Hepatocyte (in vitro differentiated cells): ENCODE results near the gene ATP1A1. TPM values are rescaled to one million over a fixed set of nuclear protein-coding genes. Genes with fewer than 3 reads are reported as not detected.

Experiments used
- DNase-seq: peaks from one replicate; pipeline ENCODE4 v3.0.0-alpha.2; 2016; ENCODE audit warnings: low spot score
- H2AFZ ChIP-seq: fragments of 200-600 bp; sonication (generic); 2 replicates; pipeline ENCODE4 v1.6.0; 2016; ENCODE audit warnings: antibody characterized with exemption, mild to moderate bottlenecking
- H3K27ac ChIP-seq: fragments of 200-600 bp; sonication (generic); 2 replicates; pipeline ENCODE4 v1.5.1; 2016; ENCODE audit warnings: mild to moderate bottlenecking
- H3K27me3 ChIP-seq: fragments of 200-600 bp; sonication (generic); 2 replicates; pipeline ENCODE4 v1.6.1; 2016
- H3K36me3 ChIP-seq: fragments of 200-600 bp; sonication (generic); replicated peaks from 2 replicates; pipeline ENCODE4 v1.5.1; 2016; ENCODE audit warnings: low read depth; ENCODE audit not compliant: insufficient read depth
- H3K4me1 ChIP-seq: fragments of 200-600 bp; sonication (generic); 2 replicates; pipeline ENCODE4 v1.5.1; 2016; ENCODE audit warnings: mild to moderate bottlenecking, moderate library complexity; ENCODE audit not compliant: insufficient read depth
- H3K4me2 ChIP-seq: fragments of 200-600 bp; sonication (generic); 2 replicates; pipeline ENCODE4 v1.6.0; 2016
- H3K4me3 ChIP-seq: fragments of 200-600 bp; sonication (generic); 2 replicates; pipeline ENCODE4 v1.5.1; 2016; ENCODE audit warnings: mild to moderate bottlenecking
- H3K79me2 ChIP-seq: fragments of 200-600 bp; sonication (generic); 2 replicates; pipeline ENCODE4 v1.6.0; 2017; ENCODE audit warnings: mild to moderate bottlenecking
- H3K9me2 ChIP-seq: fragments of 200-600 bp; sonication (generic); replicated peaks from 2 replicates; pipeline ENCODE4 v1.6.0; 2017; ENCODE audit warnings: mild to moderate bottlenecking; ENCODE audit not compliant: insufficient read depth
- H3K9me3 ChIP-seq: fragments of 200-600 bp; sonication (generic); 2 replicates; pipeline ENCODE4 v1.5.1; 2016; ENCODE audit warnings: low read depth, mild to moderate bottlenecking
- H4K20me1 ChIP-seq: fragments of 200-600 bp; sonication (generic); 2 replicates; pipeline ENCODE4 v1.6.0; 2016; ENCODE audit warnings: mild to moderate bottlenecking; ENCODE audit not compliant: insufficient read depth, poor library complexity, severe bottlenecking
- CTCF ChIP-seq: fragments of 200-600 bp; sonication (generic); IDR thresholded peaks from 2 replicates; pipeline ENCODE4 v1.5.1; 2016; ENCODE audit warnings: antibody characterized with exemption, mild to moderate bottlenecking; ENCODE audit not compliant: poor library complexity
- EZH2 ChIP-seq: fragments of 200-600 bp; sonication (generic); IDR thresholded peaks from 2 replicates; pipeline ENCODE4 v1.6.1; 2016; ENCODE audit warnings: antibody characterized with exemption, mild to moderate bottlenecking, borderline replicate concordance
- EZH2phosphoT487 ChIP-seq: fragments of 200-600 bp; sonication (generic); IDR thresholded peaks from one replicate; pipeline ENCODE4 v1.6.1; 2018; ENCODE audit warnings: antibody characterized with exemption, mild to moderate bottlenecking, low read depth, moderate library complexity; ENCODE audit not compliant: unreplicated experiment, severe bottlenecking
- WGBS: methylation state at CpG from one replicate; pipeline ENCODE4 v1.1.6; 2016; ENCODE audit warnings: low lambda C conversion rate; ENCODE audit errors: missing lambda C conversion rate; 5-methylcytosine and 5-hydroxymethylcytosine counted together
- polyA plus RNA-seq: library from polyadenylated mRNA; unstranded; fragments of >200 nt; fragmentation: Nextera tagmentation; extraction: Ambion mirVana; gene quantifications from 2 replicates; pipeline ENCODE4 v1.2.1, GENCODE V29; 2016
- total RNA-seq: library from RNA; depleted of rRNA; stranded (reverse); fragments of >200 nt; gene quantifications from 2 replicates; pipeline ENCODE4 v1.2.3, GENCODE V29; 2014

Gene ATP1A1
- total and polyA plus RNA-seq, 2 experiments from 2014 or later = 412 to 559 TPM

DNA sequence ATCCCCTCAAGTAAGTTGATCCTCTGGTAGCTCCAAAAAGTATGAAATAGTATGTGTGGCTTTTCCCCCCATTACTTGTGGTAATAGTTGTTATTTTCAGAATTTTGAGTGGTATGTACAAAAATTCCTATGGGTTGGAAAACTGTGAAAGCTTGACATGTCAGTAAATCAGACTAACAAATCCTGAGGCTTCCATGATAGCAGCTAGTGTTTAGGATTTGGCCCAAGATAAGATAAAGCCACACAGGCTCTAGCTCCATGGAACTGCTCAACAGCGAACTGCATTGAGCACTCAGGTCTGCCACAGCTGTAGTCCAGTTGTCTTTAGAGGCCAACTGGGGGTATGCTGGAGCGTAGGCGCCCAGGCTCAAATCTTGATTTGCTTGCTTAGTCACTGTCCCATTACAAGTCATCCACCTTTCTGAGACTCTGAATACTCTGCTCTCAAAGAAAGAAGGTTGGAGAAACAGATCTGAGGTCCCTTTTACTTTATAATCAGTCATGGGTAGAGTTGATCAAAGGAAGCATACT, 28.7 kb downstream of the ATP1A1 start:
- H3K27me3 ChIP-seq = no peaks in the 10 kb centered on the region
- no peaks in the 10 kb centered on the region for H3K9me2 ChIP-seq
- no peak overlapping the region for H3K4me3 ChIP-seq
- H3K4me1 ChIP-seq = no peaks in the 10 kb centered on the region
- H3K9me3 ChIP-seq = no peaks in the 10 kb centered on the region
- H3K4me2 ChIP-seq = no peak overlapping the region
- H3K79me2 ChIP-seq = no peaks in the 10 kb centered on the region
- H2AFZ ChIP-seq = no peak overlapping the region
- peak overlapping the region; percentile 13 for H3K27ac ChIP-seq
- DNase-seq = no peak
- TF ChIP-seq CTCF = no peak
- no peak for TF ChIP-seq EZH2
- no peak for TF ChIP-seq EZH2phosphoT487
- no peaks in the 10 kb centered on the region for H4K20me1 ChIP-seq
- H3K36me3 ChIP-seq = peaks cover 6% of the 10 kb centered on the region
- WGBS = 76% methylated on average over 3 of the region's 3 CpGs

GRCh38 chr1:116402333-116402732, 29.3 kb downstream of the ATP1A1 start:
- Histone ChIP-seq H3K4me3 (no peak overlapping the region), H2AFZ (no peak overlapping the region), H3K4me1 (no peaks in the 10 kb centered on the region), H3K27ac (peak overlapping the region; percentile 53), H3K9me2 (no peaks in the 10 kb centered on the region), H3K36me3 (peaks cover 5% of the 10 kb centered on the region), H4K20me1 (no peaks in the 10 kb centered on the region), H3K27me3 (no peaks in the 10 kb centered on the region), H3K79me2 (no peaks in the 10 kb centered on the region), H3K9me3 (no peaks in the 10 kb centered on the region), H3K4me2 (no peak overlapping the region)
- DNase-seq = no peak
- 78% methylated on average over 3 of the region's 3 CpGs for WGBS
- TF ChIP-seq CTCF = no peak
- no peak for TF ChIP-seq EZH2
- no peak for TF ChIP-seq EZH2phosphoT487

GRCh38 chr1:116403496-116404136, 30.6 kb downstream of the ATP1A1 start:
- WGBS = 92% methylated on average over 7 of the region's 7 CpGs
- Histone ChIP-seq H3K27me3 (no peaks in the 10 kb centered on the region), H3K4me3 (no peak overlapping the region), H4K20me1 (no peaks in the 10 kb centered on the region), H3K4me2 (no peak overlapping the region), H3K36me3 (no peaks in the 10 kb centered on the region), H3K9me2 (no peaks in the 10 kb centered on the region), H3K4me1 (no peaks in the 10 kb centered on the region), H3K27ac (peak overlapping the region; percentile 53), H2AFZ (no peak overlapping the region), H3K9me3 (no peaks in the 10 kb centered on the region), H3K79me2 (no peaks in the 10 kb centered on the region)
- DNase-seq = no peak
- TF ChIP-seq EZH2phosphoT487 (no peak), CTCF (no peak), EZH2 (no peak)
